GM18519 (cell line): ENCODE measurements around the gene KAZN.

ENCODE experiments used
- ATAC-seq: cut with Tn5 transposase; IDR thresholded peaks from one replicate; pipeline ENCODE4 v1.9.1; 2021; ENCODE audit warnings: mild to moderate bottlenecking, moderate library complexity; ENCODE audit not compliant: unreplicated experiment, low FRiP score

Gene KAZN

GRCh38 chr1:15011661-15012060, 413.2 kb downstream of the KAZN start:
- no peak for ATAC-seq

GRCh38 chr1:15012822-15013221, 414.3 kb downstream of the KAZN start:
- no peak for ATAC-seq

- no peak for ATAC-seq
These were observed 415.3 kb downstream of the KAZN start for GRCh38 chr1:15013767-15014166.

GRCh38 chr1:15014516-15014915, 416.0 kb downstream of the KAZN start:
- no peak for ATAC-seq

- no peak for ATAC-seq
These were observed 417.5 kb downstream of the KAZN start for GRCh38 chr1:15016001-15016400.

- no peak for ATAC-seq
These were observed 418.0 kb downstream of the KAZN start for GRCh38 chr1:15016526-15016925.

GRCh38 chr1:15017120-15017519, 418.6 kb downstream of the KAZN start:
- no peak for ATAC-seq

- no peak for ATAC-seq
These were observed 420.3 kb downstream of the KAZN start for GRCh38 chr1:15018767-15019166.

GRCh38 chr1:15020943-15021745, 422.7 kb downstream of the KAZN start:
- no peak for ATAC-seq

GRCh38 chr1:15022048-15022447, 423.6 kb downstream of the KAZN start:
- ATAC-seq: no peak

- no peak for ATAC-seq
These were observed 424.7 kb downstream of the KAZN start for GRCh38 chr1:15023205-15023604.

- ATAC-seq: no peak
These were observed 425.5 kb downstream of the KAZN start for GRCh38 chr1:15023976-15024375.

- ATAC-seq: no peak
These were observed 427.6 kb downstream of the KAZN start for GRCh38 chr1:15026117-15026489.

- no peak for ATAC-seq
These were observed 429.1 kb downstream of the KAZN start for GRCh38 chr1:15027515-15027986.

GRCh38 chr1:15028102-15028501, 429.6 kb downstream of the KAZN start:
- no peak for ATAC-seq

- no peak for ATAC-seq
These were observed 430.1 kb downstream of the KAZN start for GRCh38 chr1:15028616-15029015.

- no peak for ATAC-seq
These were observed 430.6 kb downstream of the KAZN start for GRCh38 chr1:15029036-15029435.

- ATAC-seq: no peak
These were observed 431.3 kb downstream of the KAZN start for GRCh38 chr1:15029786-15030185.

GRCh38 chr1:15031251-15031933, 432.9 kb downstream of the KAZN start:
- no peak for ATAC-seq

GRCh38 chr1:15033264-15033663, 434.8 kb downstream of the KAZN start:
- no peak for ATAC-seq

- ATAC-seq: no peak
These were observed 436.2 kb downstream of the KAZN start for GRCh38 chr1:15034656-15035055.

- ATAC-seq: no peak
These were observed 436.8 kb downstream of the KAZN start for GRCh38 chr1:15035236-15035635.
